Tibial nerve (tissue), 4 donors: ENCODE measurements around the gene PAX8. TPM values are rescaled to one million over a fixed set of nuclear protein-coding genes. Genes with fewer than 3 reads are reported as not detected.

Experiments
- DNase-seq, 2 donors: peaks; one replicate each; pipeline ENCODE4 v3.0.0-alpha.2; 2019; ENCODE audit warnings: low spot score in 2 of 2
- H3K27ac ChIP-seq, 4 donors: fragments of 200-600 bp; sonication (generic) in 3 of 4; one replicate each; pipeline ENCODE4 v1.5.1; 2017 to 2019; ENCODE audit warnings: mild to moderate bottlenecking in 1 of 4
- H3K27me3 ChIP-seq, 2 donors: fragments of 200-600 bp; sonication (generic) in 1 of 2; one replicate each; pipeline versions ENCODE4 v1.5.1 to v1.6.0; 2017 to 2019
- H3K36me3 ChIP-seq, 3 donors: fragments of 200-600 bp; sonication (generic); one replicate each; pipeline ENCODE4 v1.5.1; 2018 to 2019
- H3K4me1 ChIP-seq, 4 donors: fragments of 200-600 bp; sonication (generic) in 3 of 4; one replicate each; pipeline ENCODE4 v1.5.1; 2017 to 2019
- H3K4me3 ChIP-seq, 4 donors: fragments of 200-600 bp; sonication (generic) in 3 of 4; one replicate each; pipeline ENCODE4 v1.5.1; 2017 to 2019; ENCODE audit warnings: mild to moderate bottlenecking in 1 of 4, moderate library complexity in 1 of 4
- H3K9me3 ChIP-seq, 4 donors: fragments of 200-600 bp; sonication (generic) in 3 of 4; one replicate each; pipeline ENCODE4 v1.5.1; 2017 to 2019
- CTCF ChIP-seq, 5 experiments: fragments of 200-600 bp in 3 of 5; fragments of 450-650 bp in 2 of 5; sonication (generic) in 3 of 5; IDR thresholded peaks; one replicate each; pipeline ENCODE4 v1.5.1; 2016 to 2019; ENCODE audit warnings: antibody characterized with exemption in 5 of 5, mild to moderate bottlenecking in 3 of 5, moderate library complexity in 2 of 5
- EP300 ChIP-seq, 2 donors: sonication (generic); formaldehyde crosslinking; IDR thresholded peaks; one replicate each; pipeline ENCODE4 v1.6.1; 2017; ENCODE audit warnings: antibody characterized with exemption in 2 of 2, mild to moderate bottlenecking in 1 of 2
- POLR2A ChIP-seq, 2 donors: fragments of 450-650 bp; IDR thresholded peaks; one replicate each; pipeline ENCODE4 v1.6.1; 2017; ENCODE audit warnings: antibody characterized with exemption in 2 of 2, mild to moderate bottlenecking in 2 of 2, moderate library complexity in 2 of 2
- WGBS, 2 donors: methylation state at CpG; one replicate each; pipeline ENCODE4 v1.1.5; 2018; 5-methylcytosine and 5-hydroxymethylcytosine counted together
- total RNA-seq, 4 donors: library from RNA; depleted of rRNA; stranded (reverse); fragments of >200 nt; gene quantifications; one replicate each; pipeline ENCODE4 v1.1.0, GENCODE V29; 2016

PAX8 gene
- total RNA-seq, 4 donors from 2014 or later, result 2.2 to 11.4 (median 5.2) TPM

GRCh38 chr2:113200736-113201490 lies 77.8 kb downstream of the PAX8 start:
- H3K9me3 ChIP-seq, result no peaks in the 10 kb centered on the region
- WGBS, 2 donors, result 92 to 94% methylated on average over 16 to 17 of the region's 17 CpGs
- DNase-seq, result no peak
- H3K27ac ChIP-seq, result peak overlapping the region in 3 of 4 donors; percentile 60 to 95 (median 79)
- no peaks in the 10 kb centered on the region for H3K36me3 ChIP-seq
- TF ChIP-seq EP300 (IDR thresholded peaks at IDR 0.05), result no peak
- no peak for TF ChIP-seq CTCF (IDR thresholded peaks at IDR 0.05)
- TF ChIP-seq POLR2A (IDR thresholded peaks at IDR 0.05), result no peak
- H3K4me1 ChIP-seq, result peaks cover 0 to 54% (median 7%) of the 10 kb centered on the region in 4 donors
- no peaks in the 10 kb centered on the region for H3K27me3 ChIP-seq
- no peak overlapping the region for H3K4me3 ChIP-seq

- no peak for TF ChIP-seq CTCF (IDR thresholded peaks at IDR 0.05)
- no peak for TF ChIP-seq EP300 (IDR thresholded peaks at IDR 0.05)
- TF ChIP-seq POLR2A (IDR thresholded peaks at IDR 0.05), result no peak
- H3K27me3 ChIP-seq, result no peaks in the 10 kb centered on the region
- peak overlapping the region in 2 of 4 donors; percentile 79 to 95 for H3K27ac ChIP-seq
- no peak overlapping the region for H3K4me3 ChIP-seq
- no peak for DNase-seq
- 87 to 88% methylated on average over 4 of the region's 4 CpGs for WGBS, 2 donors
- no peaks in the 10 kb centered on the region for H3K9me3 ChIP-seq
- no peaks in the 10 kb centered on the region for H3K36me3 ChIP-seq
- H3K4me1 ChIP-seq, result peaks cover 0 to 54% (median 7%) of the 10 kb centered on the region in 4 donors
Observed at GRCh38 chr2:113200236-113200635, 78.5 kb downstream of the PAX8 start.

GRCh38 chr2:113198790-113199612 lies 79.7 kb downstream of the PAX8 start:
- Histone ChIP-seq H3K27me3 (no peaks in the 10 kb centered on the region), H3K36me3 (no peaks in the 10 kb centered on the region), H3K9me3 (no peaks in the 10 kb centered on the region), H3K27ac (peak overlapping the region; percentile 78 to 95 (median 84)), H3K4me3 (peak overlapping the region; percentile 63 to 96 (median 82)), H3K4me1 (peaks cover 0 to 51% (median 7%) of the 10 kb centered on the region in 4 donors)
- 2% methylated on average over 26 to 33 of the region's 79 CpGs for WGBS, 2 donors
- DNase-seq, result peak; percentile 60 to 64
- TF ChIP-seq EP300 (IDR thresholded peaks at IDR 0.05) (peak; percentile 13 to 63), CTCF (IDR thresholded peaks at IDR 0.05) (peak; percentile 91 to 98 (median 97)), POLR2A (IDR thresholded peaks at IDR 0.05) (peak in 1 of 2 donors; percentile 59)

GRCh38 chr2:113198048-113198789 lies 80.5 kb downstream of the PAX8 start:
- no peaks in the 10 kb centered on the region for H3K9me3 ChIP-seq
- peak overlapping the region; percentile 78 to 95 (median 84) for H3K27ac ChIP-seq
- no peaks in the 10 kb centered on the region for H3K36me3 ChIP-seq
- WGBS, 2 donors, result 63 to 74% methylated on average over 25 to 32 of the region's 32 CpGs
- TF ChIP-seq CTCF (IDR thresholded peaks at IDR 0.05) (no peak), POLR2A (IDR thresholded peaks at IDR 0.05) (no peak), EP300 (IDR thresholded peaks at IDR 0.05) (no peak)
- H3K27me3 ChIP-seq, result no peaks in the 10 kb centered on the region
- peak overlapping the region; percentile 63 to 96 (median 82) for H3K4me3 ChIP-seq
- peaks cover 0 to 50% (median 7%) of the 10 kb centered on the region in 4 donors for H3K4me1 ChIP-seq
- DNase-seq, result no peak
